H1 (cell line): ENCODE results near the gene RPL28. TPM values are rescaled to one million over a fixed set of nuclear protein-coding genes. Genes with fewer than 3 reads are reported as not detected.

Source experiments
- ATF3 ChIP-seq: IDR thresholded peaks from 2 replicates; pipeline ENCODE4 v1.6.1; 2011; ENCODE audit warnings: low read depth, mild to moderate bottlenecking, low read length; ENCODE audit not compliant: insufficient read depth
- CHD1 ChIP-seq: IDR thresholded peaks from 2 replicates; pipeline ENCODE4 v1.6.1; 2012; ENCODE audit warnings: low read depth, low read length, improper control_type of control experiment
- CTCF ChIP-seq, 3 experiments: IDR thresholded peaks; 1 replicate in 2 of 3; 2 replicates in 1 of 3; pipeline versions ENCODE4 v1.5.1 to v1.6.1; 2011; ENCODE audit warnings: low read length in 3 of 3, mild to moderate bottlenecking in 3 of 3, inconsistent platforms in 2 of 3, low read depth in 1 of 3, moderate library complexity in 1 of 3; ENCODE audit not compliant: insufficient read depth in 1 of 3; ENCODE audit errors: control extremely low read depth in 1 of 3
- EP300 ChIP-seq, 2 experiments: IDR thresholded peaks; 1 replicate in 1 of 2; 2 replicates in 1 of 2; pipeline ENCODE4 v1.6.1; 2011 to 2012; ENCODE audit warnings: low read depth in 2 of 2, low read length in 2 of 2, mild to moderate bottlenecking in 2 of 2, borderline replicate concordance in 1 of 2, inconsistent platforms in 1 of 2, moderate library complexity in 1 of 2
- HDAC2 ChIP-seq, 2 experiments: fragments of 300-600 bp in 1 of 2; sonication (generic) in 1 of 2; IDR thresholded peaks; 2 replicates each; pipeline ENCODE4 v1.6.1; 2011 to 2012; ENCODE audit warnings: low read depth in 2 of 2, low read length in 2 of 2, mild to moderate bottlenecking in 2 of 2, moderate library complexity in 2 of 2, borderline replicate concordance in 1 of 2, inconsistent platforms in 1 of 2
- JUN ChIP-seq: IDR thresholded peaks from 2 replicates; pipeline ENCODE4 v1.6.1; 2011; ENCODE audit warnings: low read depth, mild to moderate bottlenecking, improper control_type of control experiment, low read length
- JUND ChIP-seq: IDR thresholded peaks from 2 replicates; pipeline ENCODE4 v1.6.1; 2011; ENCODE audit warnings: mild to moderate bottlenecking, improper control_type of control experiment, low read length
- KDM5A ChIP-seq: fragments of 200-600 bp; IDR thresholded peaks from 2 replicates; pipeline ENCODE4 v1.7.1; 2012; ENCODE audit warnings: mild to moderate bottlenecking, low read length, inconsistent platforms, mixed read lengths
- MAX ChIP-seq: IDR thresholded peaks from 2 replicates; pipeline ENCODE4 v1.6.1; 2012; ENCODE audit warnings: inconsistent platforms
- POU5F1 ChIP-seq: IDR thresholded peaks from 2 replicates; pipeline ENCODE4 v1.6.1; 2011; ENCODE audit warnings: low read depth, mild to moderate bottlenecking, low read length, moderate library complexity
- RFX5 ChIP-seq: IDR thresholded peaks from 2 replicates; pipeline ENCODE4 v1.6.1; 2011; ENCODE audit warnings: low read depth, low read length, improper control_type of control experiment, borderline replicate concordance
- SIN3A ChIP-seq, 2 experiments: IDR thresholded peaks in 1 of 2; conservative IDR thresholded peaks in 1 of 2; 2 replicates each; pipeline ENCODE4 v1.6.1; 2011 to 2012; ENCODE audit warnings: low read length in 2 of 2, improper control_type of control experiment in 1 of 2, low read depth in 1 of 2, mild to moderate bottlenecking in 1 of 2
- SP1 ChIP-seq: IDR thresholded peaks from 2 replicates; pipeline ENCODE4 v1.6.1; 2011; ENCODE audit warnings: low read depth, low read length
- SP2 ChIP-seq: IDR thresholded peaks from 2 replicates; pipeline ENCODE4 v1.6.1; 2012; ENCODE audit warnings: mild to moderate bottlenecking, low read length, inconsistent platforms
- SUZ12 ChIP-seq: fragments of 200-600 bp; sonication (generic); IDR thresholded peaks from 2 replicates; pipeline ENCODE4 v1.6.1; 2012; ENCODE audit warnings: mild to moderate bottlenecking, inconsistent platforms, low read length, moderate library complexity, mixed read lengths
- TAF7 ChIP-seq: optimal IDR thresholded peaks from 2 replicates; pipeline ENCODE3; 2011; ENCODE audit warnings: low read depth, mild to moderate bottlenecking, inconsistent platforms, low read length, moderate library complexity, borderline replicate concordance
- polyA plus RNA-seq, 7 experiments: library from polyadenylated mRNA; depleted of rRNA in 3 of 7; stranded (reverse) in 5 of 7; unstranded in 2 of 7; fragments of >200 nt in 5 of 7; fragments of 200-250 nt in 2 of 7; gene quantifications; 1 replicate in 5 of 7; 2 replicates in 1 of 7; 4 replicates in 1 of 7; pipeline versions ENCODE4 v1.2.1 to v1.2.3, GENCODE V29; 2011 to 2013; ENCODE audit warnings: missing spikeins in 2 of 7, mixed read lengths in 2 of 7
- total RNA-seq: library from RNA; stranded (reverse); fragmentation: NEBNext Ultra II Directional; extraction: Animal tissue kit (Norgen Biotek cat#: 25700); gene quantifications from 2 replicates; pipeline ENCODE4 v1.2.1, GENCODE V29; 2021

Gene RPL28
- total and polyA plus RNA-seq, 2 of the 8 experiments (the other 6 are each of a cell fraction or from before 2014, with no cell fraction given), result 2,123 to 8,402 TPM

- TF ChIP-seq MAX, result no peak; the same call in 1 of the 2 replicates
- no peak for TF ChIP-seq EP300 (IDR thresholded peaks at IDR 0.05; ENCODE audit: borderline replicate concordance in 1 of 2, low read depth in 2 of 2, low read length in 2 of 2)
- TF ChIP-seq KDM5A, result no peak
- no peak for TF ChIP-seq CTCF (IDR thresholded peaks at IDR 0.05; ENCODE audit: control extremely low read depth in 1 of 3, insufficient read depth in 1 of 3, low read depth in 1 of 3, low read length in 3 of 3)
- no peak; a peak in 1 of 4 replicates for TF ChIP-seq HDAC2 (IDR thresholded peaks at IDR 0.05; ENCODE audit: borderline replicate concordance in 1 of 2, low read depth in 2 of 2, low read length in 2 of 2)
- no peak for TF ChIP-seq RFX5
- peak; percentile 62; the same call in 1 of the 2 replicates for TF ChIP-seq SUZ12
- TF ChIP-seq JUN, result no peak
- no peak for TF ChIP-seq SP2
- no peak for TF ChIP-seq JUND
- no peak for TF ChIP-seq CHD1
- TF ChIP-seq ATF3, result no peak
- TF ChIP-seq SIN3A (conservative IDR thresholded peaks at IDR 0.05 in 1 of 2, IDR thresholded peaks at IDR 0.05 in 1 of 2; ENCODE audit: low read depth in 1 of 2, low read length in 2 of 2), result 0 out of 4 replicates have a peak, but pooled peaks of 1 of the 2 experiments have one; percentile 46
- no peak for TF ChIP-seq TAF7
- TF ChIP-seq POU5F1, result no peak
- TF ChIP-seq SP1, result no peak; the same call in 1 of the 2 replicates
Measured at GRCh38 chr19:55441692-55442321, 56.1 kb downstream of the RPL28 start (continued).
